Duodenal mucosa (tissue), 2 donors: ENCODE data around the gene PTPRB.

Source experiments
- H3K27ac ChIP-seq: one replicate; pipeline ENCODE4 v1.7.0; 2013; ENCODE audit warnings: low read depth, low read length
- H3K27me3 ChIP-seq, 2 donors: one replicate each; pipeline ENCODE4 v1.7.0; 2013; ENCODE audit warnings: low read length in 2 of 2, control low read depth in 1 of 2; ENCODE audit not compliant: insufficient read depth in 2 of 2, control insufficient read depth in 1 of 2
- H3K36me3 ChIP-seq, 2 donors: one replicate each; pipeline ENCODE4 v1.7.0; 2013; ENCODE audit warnings: low read length in 2 of 2, control low read depth in 1 of 2; ENCODE audit not compliant: insufficient read depth in 2 of 2, control insufficient read depth in 1 of 2
- H3K4me1 ChIP-seq, 2 donors: one replicate each; pipeline ENCODE4 v1.7.0; 2013; ENCODE audit warnings: low read length in 2 of 2, control low read depth in 1 of 2; ENCODE audit not compliant: insufficient read depth in 2 of 2, control insufficient read depth in 1 of 2
- H3K4me3 ChIP-seq, 2 donors: one replicate each; pipeline ENCODE4 v1.7.0; 2013; ENCODE audit warnings: low read length in 2 of 2, low read depth in 1 of 2
- H3K9ac ChIP-seq, 2 donors: one replicate each; pipeline ENCODE4 v1.7.0; 2013; ENCODE audit warnings: low read length in 2 of 2, low read depth in 1 of 2
- H3K9me3 ChIP-seq, 2 donors: one replicate each; pipeline ENCODE4 v1.7.0; 2013; ENCODE audit warnings: low read length in 2 of 2, control low read depth in 1 of 2; ENCODE audit not compliant: control insufficient read depth in 1 of 2

Gene PTPRB

GRCh38 chr12:70637303-70638085 lies at the start of gene PTPRB:
PTPRB (minus strand) TSS chr12:70637429; CDS start chr12:70637395, 34 bp downstream.
- Histone ChIP-seq H3K4me1 (no peaks in the 10 kb centered on the region), H3K36me3 (no peaks in the 10 kb centered on the region), H3K9ac (no peak within 1 kb of the TSS), H3K9me3 (no peaks in the 10 kb centered on the region), H3K27me3 (peaks cover 0 to 4% of the 10 kb centered on the region in 2 donors), H3K27ac (peak within 1 kb of the TSS; percentile 13), H3K4me3 (no peak within 1 kb of the TSS)

DNA sequence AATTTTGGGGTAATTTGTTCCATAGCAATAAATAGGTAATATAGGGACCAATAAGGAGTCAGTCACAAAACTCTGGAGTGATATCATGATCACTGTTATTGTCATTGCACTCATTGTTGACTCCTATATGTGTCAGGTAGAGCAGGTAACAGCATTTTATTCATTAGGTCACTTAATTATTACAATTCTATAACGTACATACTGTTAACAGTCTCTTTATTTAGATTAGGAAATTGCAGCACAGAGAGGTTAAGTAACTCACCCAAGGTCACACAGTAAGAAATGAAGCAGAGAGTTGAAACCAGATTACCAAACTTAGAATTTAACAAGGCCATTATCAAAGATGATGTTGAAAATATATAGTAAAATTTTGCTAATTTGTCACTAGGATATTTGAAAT lies 49.7 kb upstream of the PTPRB start:
- H3K27me3 ChIP-seq = no peaks in the 10 kb centered on the region
- H3K4me1 ChIP-seq = no peaks in the 10 kb centered on the region
- H3K9me3 ChIP-seq = no peaks in the 10 kb centered on the region

DNA sequence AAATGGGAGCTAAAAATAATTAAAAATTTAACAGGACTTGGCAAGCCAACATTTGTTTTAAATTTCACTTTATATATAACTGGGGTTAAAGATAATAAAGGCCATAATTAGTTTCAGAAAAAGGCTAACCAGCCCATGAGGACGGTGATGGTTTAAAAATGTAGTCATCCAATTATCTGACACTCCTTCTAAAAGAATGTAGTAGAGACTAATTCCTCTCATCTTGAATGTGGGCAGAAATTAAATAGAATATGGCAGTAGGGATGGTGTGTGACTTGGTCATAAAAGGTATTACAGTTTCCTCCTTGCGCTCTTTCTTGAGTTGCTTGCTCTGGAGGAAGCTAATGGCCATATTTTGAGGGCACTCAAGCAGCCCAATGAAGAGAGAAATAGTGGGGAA lies 49.1 kb upstream of the PTPRB start:
- H3K4me3 ChIP-seq = no peak overlapping the region
- no peak overlapping the region for H3K27ac ChIP-seq
- no peak overlapping the region for H3K9ac ChIP-seq
- no peaks in the 10 kb centered on the region for H3K9me3 ChIP-seq
- no peaks in the 10 kb centered on the region for H3K36me3 ChIP-seq
- H3K4me1 ChIP-seq = no peaks in the 10 kb centered on the region
- no peaks in the 10 kb centered on the region for H3K27me3 ChIP-seq

More for the DNA sequence above, 49.7 kb upstream of the PTPRB start:
- H3K4me3 ChIP-seq = no peak overlapping the region
- H3K9ac ChIP-seq = no peak overlapping the region
- H3K27ac ChIP-seq = no peak overlapping the region
- no peaks in the 10 kb centered on the region for H3K36me3 ChIP-seq

- no peaks in the 10 kb centered on the region for H3K27me3 ChIP-seq
- no peaks in the 10 kb centered on the region for H3K36me3 ChIP-seq
- H3K4me1 ChIP-seq = no peaks in the 10 kb centered on the region
- no peak overlapping the region for H3K4me3 ChIP-seq
- H3K27ac ChIP-seq = no peak overlapping the region
- no peaks in the 10 kb centered on the region for H3K9me3 ChIP-seq
- no peak overlapping the region for H3K9ac ChIP-seq
Measured at GRCh38 chr12:70683976-70684375, 46.7 kb upstream of the PTPRB start.

GRCh38 chr12:70671698-70672097 lies 34.5 kb upstream of the PTPRB start:
- Histone ChIP-seq H3K9me3 (no peaks in the 10 kb centered on the region), H3K4me1 (no peaks in the 10 kb centered on the region), H3K27ac (no peak overlapping the region), H3K9ac (no peak overlapping the region), H3K27me3 (no peaks in the 10 kb centered on the region), H3K36me3 (no peaks in the 10 kb centered on the region), H3K4me3 (no peak overlapping the region)

- no peaks in the 10 kb centered on the region for H3K9me3 ChIP-seq
- no peaks in the 10 kb centered on the region for H3K4me1 ChIP-seq
- no peaks in the 10 kb centered on the region for H3K36me3 ChIP-seq
- no peak overlapping the region for H3K4me3 ChIP-seq
- H3K27ac ChIP-seq = no peak overlapping the region
- H3K27me3 ChIP-seq = no peaks in the 10 kb centered on the region
- no peak overlapping the region for H3K9ac ChIP-seq
Measured at GRCh38 chr12:70670948-70671347, 33.7 kb upstream of the PTPRB start.

GRCh38 chr12:70667253-70667652 lies 30.0 kb upstream of the PTPRB start:
- H3K9ac ChIP-seq = no peak overlapping the region
- no peaks in the 10 kb centered on the region for H3K27me3 ChIP-seq
- no peaks in the 10 kb centered on the region for H3K4me1 ChIP-seq
- no peaks in the 10 kb centered on the region for H3K9me3 ChIP-seq
- H3K4me3 ChIP-seq = no peak overlapping the region
- no peak overlapping the region for H3K27ac ChIP-seq
- H3K36me3 ChIP-seq = no peaks in the 10 kb centered on the region

DNA sequence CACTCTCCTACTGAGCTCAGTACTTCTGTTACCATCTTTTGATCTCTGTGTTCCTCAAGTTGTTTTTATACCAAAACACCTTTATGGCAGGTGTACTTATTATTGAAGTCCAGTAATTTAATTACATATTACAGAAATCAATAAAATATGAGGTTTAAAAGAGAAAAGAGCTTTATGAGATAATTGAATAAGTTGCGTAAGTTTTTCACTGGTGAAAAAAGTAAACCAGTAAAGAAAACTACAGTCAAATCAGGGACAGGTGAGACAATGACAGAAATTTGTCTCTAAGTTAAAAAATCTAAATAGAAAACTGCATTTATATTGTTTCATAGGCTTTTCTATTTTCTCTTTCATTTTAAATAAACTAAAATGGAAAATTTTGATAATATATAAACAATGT lies 29.1 kb upstream of the PTPRB start:
- H3K4me1 ChIP-seq = no peaks in the 10 kb centered on the region
- no peak overlapping the region for H3K9ac ChIP-seq
- no peaks in the 10 kb centered on the region for H3K27me3 ChIP-seq
- no peaks in the 10 kb centered on the region for H3K9me3 ChIP-seq
- H3K27ac ChIP-seq = no peak overlapping the region
- H3K4me3 ChIP-seq = no peak overlapping the region
- H3K36me3 ChIP-seq = no peaks in the 10 kb centered on the region

DNA sequence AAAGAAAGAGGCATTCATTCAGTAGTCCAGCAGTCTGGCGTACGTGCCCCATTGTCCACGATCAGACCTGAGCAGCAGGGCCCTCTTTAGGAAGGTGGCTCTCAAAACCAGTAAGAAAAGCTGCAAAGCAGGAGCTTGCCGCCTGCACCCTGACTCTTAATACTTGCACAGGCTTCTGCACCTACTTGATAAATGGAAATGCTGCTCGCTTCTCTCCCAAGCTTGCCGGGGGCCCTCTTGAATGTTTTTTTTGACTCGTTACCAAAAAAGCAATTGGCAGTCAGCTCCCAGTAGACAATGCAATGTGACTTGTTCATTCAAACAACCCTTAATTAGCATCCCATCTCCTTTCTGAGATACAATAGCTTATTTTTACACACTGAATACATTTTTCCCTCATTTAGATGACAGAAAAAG lies 27.2 kb upstream of the PTPRB start:
- Histone ChIP-seq H3K27ac (no peak overlapping the region), H3K4me3 (no peak overlapping the region), H3K4me1 (no peaks in the 10 kb centered on the region), H3K9ac (no peak overlapping the region), H3K27me3 (no peaks in the 10 kb centered on the region), H3K9me3 (no peaks in the 10 kb centered on the region), H3K36me3 (no peaks in the 10 kb centered on the region)

DNA sequence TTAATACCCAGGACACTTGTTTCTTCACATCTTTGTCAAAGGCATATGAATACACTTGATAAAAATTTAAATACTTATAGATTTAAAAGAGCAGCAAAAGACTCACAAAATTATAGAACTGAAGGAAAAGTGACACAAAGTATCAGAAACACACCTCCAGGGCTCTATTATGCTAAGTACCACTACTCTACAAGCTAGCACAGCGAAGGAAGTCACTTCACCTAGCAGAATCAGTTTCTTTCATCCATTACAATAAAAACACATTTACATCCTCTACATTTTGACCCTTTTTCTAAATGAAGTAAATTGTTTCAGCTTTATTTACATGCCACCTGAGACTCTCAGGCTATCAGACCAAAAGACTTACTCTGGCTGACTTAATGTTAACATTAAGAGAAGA lies 26.6 kb upstream of the PTPRB start:
- Histone ChIP-seq H3K27me3 (no peaks in the 10 kb centered on the region), H3K9ac (no peak overlapping the region), H3K4me3 (no peak overlapping the region), H3K4me1 (no peaks in the 10 kb centered on the region), H3K9me3 (no peaks in the 10 kb centered on the region), H3K36me3 (no peaks in the 10 kb centered on the region), H3K27ac (no peak overlapping the region)
